ENCODE measurements around the gene NHLH1. TPM values are rescaled to one million over a fixed set of nuclear protein-coding genes. Genes with fewer than 3 reads are reported as not detected.

The NHLH1 gene
- total and polyA plus RNA-seq, 2 donors (not counting 1 experiment from before 2014, with no cell fraction given), result 0.27 to 0.39 TPM

DNA sequence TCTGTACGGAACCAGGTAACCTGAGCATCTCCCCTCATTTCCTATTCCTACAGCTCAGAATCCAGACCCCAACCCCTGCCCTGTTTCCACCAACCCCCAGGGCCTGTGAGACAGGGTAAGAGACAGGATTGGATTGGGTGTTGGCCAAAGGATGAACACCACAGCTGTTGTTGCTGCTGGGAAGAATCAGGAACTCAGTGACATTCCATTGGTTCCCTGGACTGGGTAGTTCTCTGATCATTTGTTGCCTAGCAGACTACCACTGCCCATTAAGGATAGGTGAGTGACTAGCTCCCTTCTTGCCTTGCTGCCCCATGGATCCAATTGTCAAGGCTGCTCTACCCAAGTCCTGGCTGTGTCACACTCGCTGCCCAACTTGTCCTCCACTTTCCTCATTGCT lies 13.6 kb upstream of the NHLH1 start:
- H3K4me1 Mint-ChIP-seq, result no peaks in the 10 kb centered on the region
- intact Hi-C loops (cut with micrococcal nuclease), result no loop called here
- no peak overlapping the region for H3K4me3 Mint-ChIP-seq
- no peak overlapping the region for H3K4me3 ChIP-seq (ENCODE audit: control extremely low read depth in 1 of 5, extremely low read depth in 1 of 5, insufficient read depth in 1 of 5, low read depth in 2 of 5, low read length in 4 of 5)
- peaks cover 8 to 93% of the 10 kb centered on the region in 2 experiments for H3K36me3 ChIP-seq (replicated peaks in 1 of 2; ENCODE audit: control extremely low read depth in 1 of 2, control insufficient read depth in 1 of 2, extremely low read depth in 1 of 2, insufficient read depth in 2 of 2, low read length in 1 of 2)
- no peaks in the 10 kb centered on the region for H3K4me1 ChIP-seq (ENCODE audit: control insufficient read depth in 2 of 2, insufficient read depth in 2 of 2, low read length in 2 of 2)
- 100% methylated on average over 1 of the region's 2 CpGs for WGBS (ENCODE audit: insufficient coverage)
- no peak for DNase-seq
- no peak overlapping the region for H3K4me2 ChIP-seq (replicated peaks; ENCODE audit: low read depth, low read length, poor library complexity, severe bottlenecking)
- no peaks in the 10 kb centered on the region for H3K27me3 ChIP-seq (replicated peaks in 1 of 4; ENCODE audit: control extremely low read depth in 1 of 4, control insufficient read depth in 3 of 4, insufficient read depth in 4 of 4, low read length in 3 of 4)
- POLR2A ChIA-PET, result no interaction called here
- no peak for ATAC-seq (ENCODE audit: low read depth)
- TF ChIP-seq EZH2 (IDR thresholded peaks at IDR 0.05; ENCODE audit: borderline replicate concordance, insufficient read depth, low read depth, low read length, poor library complexity, severe bottlenecking), result no peak
- TF ChIP-seq, protein P1, sequence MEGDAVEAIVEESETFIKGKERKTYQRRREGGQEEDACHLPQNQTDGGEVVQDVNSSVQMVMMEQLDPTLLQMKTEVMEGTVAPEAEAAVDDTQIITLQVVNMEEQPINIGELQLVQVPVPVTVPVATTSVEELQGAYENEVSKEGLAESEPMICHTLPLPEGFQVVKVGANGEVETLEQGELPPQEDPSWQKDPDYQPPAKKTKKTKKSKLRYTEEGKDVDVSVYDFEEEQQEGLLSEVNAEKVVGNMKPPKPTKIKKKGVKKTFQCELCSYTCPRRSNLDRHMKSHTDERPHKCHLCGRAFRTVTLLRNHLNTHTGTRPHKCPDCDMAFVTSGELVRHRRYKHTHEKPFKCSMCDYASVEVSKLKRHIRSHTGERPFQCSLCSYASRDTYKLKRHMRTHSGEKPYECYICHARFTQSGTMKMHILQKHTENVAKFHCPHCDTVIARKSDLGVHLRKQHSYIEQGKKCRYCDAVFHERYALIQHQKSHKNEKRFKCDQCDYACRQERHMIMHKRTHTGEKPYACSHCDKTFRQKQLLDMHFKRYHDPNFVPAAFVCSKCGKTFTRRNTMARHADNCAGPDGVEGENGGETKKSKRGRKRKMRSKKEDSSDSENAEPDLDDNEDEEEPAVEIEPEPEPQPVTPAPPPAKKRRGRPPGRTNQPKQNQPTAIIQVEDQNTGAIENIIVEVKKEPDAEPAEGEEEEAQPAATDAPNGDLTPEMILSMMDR (IDR thresholded peaks at IDR 0.05), result no peak
- no peaks in the 10 kb centered on the region for H3K27me3 Mint-ChIP-seq
- CTCF ChIA-PET, result interaction anchor here (0.8 to 5.8 kb wide), 7 partner anchors 11 to 257 kb away, joined by 3 to 79 read pairs (median 9); no protein-coding TSS in a partner anchor
- peaks cover 12% of the 10 kb centered on the region for H3K79me2 ChIP-seq (ENCODE audit: control insufficient read depth, insufficient read depth, low read length)
- H3K27ac ChIP-seq (ENCODE audit: low read length in 2 of 2), result no peak overlapping the region
- no peak overlapping the region for H3K9ac ChIP-seq (ENCODE audit: low read length)
- H3K9me3 Mint-ChIP-seq (ENCODE audit: insufficient read depth), result no peaks in the 10 kb centered on the region
- H2AFZ ChIP-seq (ENCODE audit: insufficient read depth, low read depth, low read length, poor library complexity, severe bottlenecking), result no peak overlapping the region
- H3K9me3 ChIP-seq (ENCODE audit: control extremely low read depth in 1 of 3, control insufficient read depth in 2 of 3, insufficient read depth in 1 of 3, low read length in 2 of 3), result no peaks in the 10 kb centered on the region
- no peak overlapping the region for H3K27ac Mint-ChIP-seq
- peaks cover 6% of the 10 kb centered on the region for H4K20me1 ChIP-seq (ENCODE audit: control insufficient read depth, insufficient read depth, low read length, poor library complexity, severe bottlenecking)

DNA sequence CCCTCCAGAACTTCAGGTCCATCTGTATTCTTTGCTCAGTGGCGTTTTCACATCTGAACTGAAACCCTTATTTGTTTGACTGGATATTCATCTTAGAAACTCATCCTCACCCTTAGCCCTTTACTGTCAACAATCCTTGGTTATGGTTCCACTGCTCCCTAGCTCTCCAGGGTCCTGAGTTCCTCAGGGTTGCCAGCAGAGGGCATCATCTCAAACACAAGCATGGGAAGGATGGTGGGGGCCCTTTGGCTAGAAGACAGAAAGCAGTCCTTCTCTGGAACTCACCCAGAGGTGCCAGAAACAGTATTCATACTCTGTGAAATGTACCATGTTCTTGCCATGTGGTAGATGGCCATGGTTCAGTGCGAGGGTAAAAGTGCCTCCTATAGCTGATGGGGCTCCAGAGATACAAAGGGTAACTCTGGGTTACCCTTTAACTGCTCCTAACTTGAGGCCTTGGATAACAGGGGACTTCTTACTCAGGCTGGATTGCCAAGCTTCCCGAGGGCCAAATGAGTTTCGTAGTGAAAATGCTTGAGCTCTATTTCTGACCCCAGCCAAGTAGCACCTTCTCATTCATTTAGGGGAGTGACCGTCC lies 12.4 kb upstream of the NHLH1 start:
- no peak for TF ChIP-seq EZH2 (IDR thresholded peaks at IDR 0.05; ENCODE audit: borderline replicate concordance, insufficient read depth, low read depth, low read length, poor library complexity, severe bottlenecking)
- TF ChIP-seq, protein P1 (IDR thresholded peaks at IDR 0.05), result peak; percentile 48
- H2AFZ ChIP-seq (ENCODE audit: insufficient read depth, low read depth, low read length, poor library complexity, severe bottlenecking), result no peak overlapping the region
- peaks cover 8 to 87% of the 10 kb centered on the region in 2 experiments for H3K36me3 ChIP-seq (replicated peaks in 1 of 2; ENCODE audit: control extremely low read depth in 1 of 2, control insufficient read depth in 1 of 2, extremely low read depth in 1 of 2, insufficient read depth in 2 of 2, low read length in 1 of 2)
- no peak overlapping the region for H3K4me3 ChIP-seq (ENCODE audit: control extremely low read depth in 1 of 5, extremely low read depth in 1 of 5, insufficient read depth in 1 of 5, low read depth in 2 of 5, low read length in 4 of 5)
- intact Hi-C loops (cut with micrococcal nuclease), result loop anchor here (1.0 to 2.0 kb wide), 2 partner anchors 22 to 253 kb away; no protein-coding TSS in a partner anchor
- peak; percentile 43 for ATAC-seq (ENCODE audit: low read depth)
- no peaks in the 10 kb centered on the region for H3K27me3 ChIP-seq (replicated peaks in 1 of 4; ENCODE audit: control extremely low read depth in 1 of 4, control insufficient read depth in 3 of 4, insufficient read depth in 4 of 4, low read length in 3 of 4)
- H4K20me1 ChIP-seq (ENCODE audit: control insufficient read depth, insufficient read depth, low read length, poor library complexity, severe bottlenecking), result peaks cover 5% of the 10 kb centered on the region
- H3K9me3 ChIP-seq (ENCODE audit: control extremely low read depth in 1 of 3, control insufficient read depth in 2 of 3, insufficient read depth in 1 of 3, low read length in 2 of 3), result no peaks in the 10 kb centered on the region
- H3K4me1 ChIP-seq (ENCODE audit: control insufficient read depth in 2 of 2, insufficient read depth in 2 of 2, low read length in 2 of 2), result no peaks in the 10 kb centered on the region
- Mint-ChIP-seq H3K9me3 (ENCODE audit: insufficient read depth) (no peaks in the 10 kb centered on the region), H3K27me3 (no peaks in the 10 kb centered on the region), H3K27ac (no peak overlapping the region), H3K4me3 (no peak overlapping the region), H3K4me1 (no peaks in the 10 kb centered on the region)
- peaks cover 6% of the 10 kb centered on the region for H3K79me2 ChIP-seq (ENCODE audit: control insufficient read depth, insufficient read depth, low read length)
- ChIA-PET CTCF (interaction anchor here (0.5 to 5.8 kb wide), 14 partner anchors 8 to 255 kb away, joined by 3 to 79 read pairs (median 4); no protein-coding TSS in a partner anchor), POLR2A (no interaction called here)
- H3K27ac ChIP-seq (ENCODE audit: low read length in 2 of 2), result no peak overlapping the region
- WGBS (ENCODE audit: insufficient coverage), result 100% methylated on average over 4 of the region's 5 CpGs
- no peak overlapping the region for H3K9ac ChIP-seq (ENCODE audit: low read length)
- no peak overlapping the region for H3K4me2 ChIP-seq (replicated peaks; ENCODE audit: low read depth, low read length, poor library complexity, severe bottlenecking)
- DNase-seq, result peak; percentile 36

All from B cell (primary cell).